ENCODE data around the gene LCAT. TPM values are rescaled to one million over a fixed set of nuclear protein-coding genes. Genes with fewer than 3 reads are reported as not detected.

LCAT gene
- total and polyA plus RNA-seq, 2 experiments from 2014 or later, result 5.3 to 15.9 TPM

DNA sequence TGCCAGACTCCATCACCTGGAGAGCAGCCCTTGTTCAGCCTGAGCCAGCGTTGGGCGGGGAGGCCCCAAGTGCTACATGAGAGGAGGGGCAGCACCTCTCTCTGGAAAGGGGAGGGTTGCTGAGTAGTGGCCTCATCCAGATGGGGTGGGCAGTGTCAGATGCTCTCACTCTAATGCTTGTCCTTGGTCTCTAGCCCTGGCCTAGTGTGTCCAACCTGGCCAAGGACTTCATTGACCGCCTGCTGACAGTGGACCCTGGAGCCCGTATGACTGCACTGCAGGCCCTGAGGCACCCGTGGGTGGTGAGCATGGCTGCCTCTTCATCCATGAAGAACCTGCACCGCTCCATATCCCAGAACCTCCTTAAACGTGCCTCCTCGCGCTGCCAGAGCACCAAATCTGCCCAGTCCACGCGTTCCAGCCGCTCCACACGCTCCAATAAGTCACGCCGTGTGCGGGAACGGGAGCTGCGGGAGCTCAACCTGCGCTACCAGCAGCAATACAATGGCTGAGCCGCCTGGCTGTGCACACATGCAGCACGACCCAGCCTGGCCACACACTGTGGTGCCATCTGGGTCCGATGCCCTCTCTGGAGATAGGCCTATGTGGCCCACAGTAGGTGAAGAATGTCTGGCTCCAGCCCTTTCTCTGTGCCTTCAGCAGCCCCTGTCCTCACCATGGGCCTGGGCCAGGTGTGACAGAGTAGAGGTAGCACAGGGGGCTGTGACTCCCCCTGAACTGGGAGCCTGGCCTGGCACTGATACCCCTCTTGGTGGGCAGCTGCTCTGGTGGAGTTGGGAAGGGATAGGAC, 16.6 kb downstream of the LCAT start:
- no peak overlapping the region for H2AFZ ChIP-seq
- WGBS, 2 experiments (ENCODE audit: low coverage in 1 of 2, low lambda C conversion rate in 2 of 2, missing lambda C conversion rate in 2 of 2), result 92% methylated on average over 22 of the region's 22 CpGs
- H3K4me2 ChIP-seq (ENCODE audit: unreplicated experiment), result no peak overlapping the region
- no peaks in the 10 kb centered on the region for H3K27me3 ChIP-seq (replicated peaks; ENCODE audit: insufficient read depth)
- no peaks in the 10 kb centered on the region for H3K4me1 ChIP-seq (ENCODE audit: insufficient read depth)
- H3K36me3 ChIP-seq (ENCODE audit: low read depth), result no peaks in the 10 kb centered on the region
- no peaks in the 10 kb centered on the region for H3K9me2 ChIP-seq (ENCODE audit: insufficient read depth)
- no peak for DNase-seq
- TF ChIP-seq EZH2 (IDR thresholded peaks at IDR 0.05; ENCODE audit: insufficient read depth, poor library complexity, severe bottlenecking), result no peak
- peaks cover 12% of the 10 kb centered on the region for H3K79me2 ChIP-seq (ENCODE audit: insufficient read depth)
- H3K9ac ChIP-seq, result no peak overlapping the region
- H3K9me3 ChIP-seq (ENCODE audit: low read depth), result no peaks in the 10 kb centered on the region
- no peaks in the 10 kb centered on the region for H4K20me1 ChIP-seq (ENCODE audit: insufficient read depth)
- no peaks in the 10 kb centered on the region for H3F3A ChIP-seq (ENCODE audit: insufficient read depth)
- in situ Hi-C loops (cut with MboI), result loop anchor here (10.0 kb wide), 1 partner anchor 113 kb away; no protein-coding TSS in a partner anchor
- no peak overlapping the region for H3K4me3 ChIP-seq
- H3K27ac ChIP-seq, result no peak overlapping the region

GRCh38 chr16:67926181-67926750, 17.7 kb downstream of the LCAT start:
- DNase-seq, result no peak
- WGBS, 2 experiments (ENCODE audit: low coverage in 1 of 2, low lambda C conversion rate in 2 of 2, missing lambda C conversion rate in 2 of 2), result 65 to 70% methylated on average over 13 of the region's 13 CpGs

DNA sequence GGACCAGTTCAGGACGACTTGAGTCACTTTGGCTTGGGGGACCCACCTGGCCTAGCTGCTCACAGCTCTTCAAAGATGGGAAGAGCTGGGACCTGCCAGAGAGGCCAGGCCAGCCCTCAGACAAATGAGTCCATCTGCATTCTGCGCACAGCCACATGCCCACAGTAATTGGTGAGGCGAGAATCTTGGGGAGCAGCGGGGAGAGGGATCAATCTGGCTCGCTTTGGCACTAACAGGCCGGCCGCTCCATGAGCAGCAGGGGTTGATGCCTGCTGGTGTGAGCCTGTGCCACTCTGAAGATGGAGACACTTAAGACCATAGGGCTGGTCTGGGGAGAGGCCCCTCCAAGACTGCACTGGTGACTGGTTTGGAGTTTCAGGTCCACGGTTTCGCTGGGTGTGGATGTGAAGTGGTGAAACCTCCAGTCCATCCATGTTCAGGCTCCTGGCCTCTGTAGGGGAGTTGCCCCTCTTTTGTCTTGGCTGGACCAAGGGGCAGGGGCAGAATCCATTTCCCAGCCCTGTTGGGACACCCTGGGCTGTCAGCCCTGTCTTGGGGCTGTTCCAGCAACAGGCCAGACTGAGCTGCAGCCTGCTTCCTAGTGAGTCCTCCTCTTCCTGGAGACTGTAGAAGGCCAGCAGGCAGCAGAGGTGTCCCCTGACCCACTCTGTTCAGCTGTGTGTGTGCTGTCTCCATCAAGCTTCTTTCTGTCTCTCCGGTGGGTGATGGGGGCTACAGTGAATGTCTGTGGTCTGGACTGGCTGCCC, 19.6 kb downstream of the LCAT start:
- 92 to 97% methylated on average over 10 of the region's 10 CpGs for WGBS, 2 experiments (ENCODE audit: low coverage in 1 of 2, low lambda C conversion rate in 2 of 2, missing lambda C conversion rate in 2 of 2)
- Histone ChIP-seq H3K79me2 (ENCODE audit: insufficient read depth) (peaks cover 42% of the 10 kb centered on the region), H3K9me2 (ENCODE audit: insufficient read depth) (no peaks in the 10 kb centered on the region), H3K9ac (no peak overlapping the region), H3K4me3 (no peak overlapping the region), H3K4me2 (ENCODE audit: unreplicated experiment) (no peak overlapping the region), H3K27ac (no peak overlapping the region), H3K9me3 (ENCODE audit: low read depth) (no peaks in the 10 kb centered on the region), H3K36me3 (ENCODE audit: low read depth) (no peaks in the 10 kb centered on the region), H3K4me1 (ENCODE audit: insufficient read depth) (no peaks in the 10 kb centered on the region), H2AFZ (no peak overlapping the region), H4K20me1 (ENCODE audit: insufficient read depth) (peaks cover 5% of the 10 kb centered on the region; the same call in 1 of the 2 replicates), H3F3A (ENCODE audit: insufficient read depth) (no peaks in the 10 kb centered on the region), H3K27me3 (replicated peaks; ENCODE audit: insufficient read depth) (no peaks in the 10 kb centered on the region)
- DNase-seq, result no peak
- in situ Hi-C loops (cut with MboI), result loop anchor here (10.0 kb wide), 1 partner anchor 110 kb away; no protein-coding TSS in a partner anchor
- TF ChIP-seq EZH2 (IDR thresholded peaks at IDR 0.05; ENCODE audit: insufficient read depth, poor library complexity, severe bottlenecking) (no peak), EZH2phosphoT487 (IDR thresholded peaks at IDR 0.05; ENCODE audit: insufficient read depth, low read depth) (no peak)

More at GRCh38 chr16:67926181-67926750, 17.7 kb downstream of the LCAT start:
- Histone ChIP-seq H3K4me1 (ENCODE audit: insufficient read depth) (no peaks in the 10 kb centered on the region), H3K27ac (no peak overlapping the region), H3K9me2 (ENCODE audit: insufficient read depth) (no peaks in the 10 kb centered on the region), H3K27me3 (replicated peaks; ENCODE audit: insufficient read depth) (no peaks in the 10 kb centered on the region), H3K4me3 (no peak overlapping the region), H3K4me2 (ENCODE audit: unreplicated experiment) (no peak overlapping the region), H2AFZ (no peak overlapping the region), H3F3A (ENCODE audit: insufficient read depth) (no peaks in the 10 kb centered on the region), H3K9ac (no peak overlapping the region), H3K79me2 (ENCODE audit: insufficient read depth) (peaks cover 23% of the 10 kb centered on the region), H3K9me3 (ENCODE audit: low read depth) (no peaks in the 10 kb centered on the region), H3K36me3 (ENCODE audit: low read depth) (no peaks in the 10 kb centered on the region), H4K20me1 (ENCODE audit: insufficient read depth) (no peaks in the 10 kb centered on the region)
- in situ Hi-C loops (cut with MboI), result loop anchor here (10.0 kb wide), 1 partner anchor 111 kb away; no protein-coding TSS in a partner anchor
- TF ChIP-seq EZH2phosphoT487 (IDR thresholded peaks at IDR 0.05; ENCODE audit: insufficient read depth, low read depth) (no peak), EZH2 (IDR thresholded peaks at IDR 0.05; ENCODE audit: insufficient read depth, poor library complexity, severe bottlenecking) (no peak)

- H3K27ac ChIP-seq, result no peak overlapping the region
- H3K4me1 ChIP-seq (ENCODE audit: insufficient read depth), result no peaks in the 10 kb centered on the region
- peaks cover 50% of the 10 kb centered on the region for H3K79me2 ChIP-seq (ENCODE audit: insufficient read depth)
- in situ Hi-C loops (cut with MboI), result loop anchor here (10.0 kb wide), 1 partner anchor 109 kb away; no protein-coding TSS in a partner anchor
- H3K9me2 ChIP-seq (ENCODE audit: insufficient read depth), result no peaks in the 10 kb centered on the region
- no peaks in the 10 kb centered on the region for H3K9me3 ChIP-seq (ENCODE audit: low read depth)
- no peaks in the 10 kb centered on the region for H3K36me3 ChIP-seq (ENCODE audit: low read depth)
- H4K20me1 ChIP-seq (ENCODE audit: insufficient read depth), result peaks cover 11% of the 10 kb centered on the region; the same call in 1 of the 2 replicates
- no peak for TF ChIP-seq EZH2phosphoT487 (IDR thresholded peaks at IDR 0.05; ENCODE audit: insufficient read depth, low read depth)
- TF ChIP-seq EZH2 (IDR thresholded peaks at IDR 0.05; ENCODE audit: insufficient read depth, poor library complexity, severe bottlenecking), result no peak
- H3K4me2 ChIP-seq (ENCODE audit: unreplicated experiment), result no peak overlapping the region
- no peaks in the 10 kb centered on the region for H3F3A ChIP-seq (ENCODE audit: insufficient read depth)
- no peak overlapping the region for H3K9ac ChIP-seq
- no peak for DNase-seq
- 92 to 94% methylated on average over 10 of the region's 10 CpGs for WGBS, 2 experiments (ENCODE audit: low coverage in 1 of 2, low lambda C conversion rate in 2 of 2, missing lambda C conversion rate in 2 of 2)
- H3K4me3 ChIP-seq, result no peak overlapping the region
- no peak overlapping the region for H2AFZ ChIP-seq
- no peaks in the 10 kb centered on the region for H3K27me3 ChIP-seq (replicated peaks; ENCODE audit: insufficient read depth)
Observed at GRCh38 chr16:67923414-67924116, 20.4 kb downstream of the LCAT start.
